Pancreas (tissue), 10 donors: ENCODE results near the gene ADPRHL1. TPM values are rescaled to one million over a fixed set of nuclear protein-coding genes. Genes with fewer than 3 reads are reported as not detected.
"Not testable (repeated sequence)": the region's sequence is repeated elsewhere in the genome, so short reads cannot be mapped to it uniquely, and the experiment has no call there.

Experiments
- ATAC-seq, 4 donors: fragments of 200-7000 bp; cut with Tn5 transposase; one replicate each; pipeline versions ENCODE4 v1.8.0 to v1.9.1; 2020; ENCODE audit warnings: mild to moderate bottlenecking in 4 of 4, moderate library complexity in 4 of 4
- DNase-seq, 6 donors: peaks; one replicate each; pipeline ENCODE4 v3.0.0-alpha.2; 2020
- FAIRE-seq: peaks from 2 replicates; lab custom pipeline; 2012; peaks lifted over from hg19 to GRCh38; lab: Jason Lieb, UNC
- H3K27ac ChIP-seq, 4 donors: fragments of 200-600 bp; sonication (generic); 1 replicate in 3 of 4; 2 replicates in 1 of 4; pipeline versions ENCODE4 v1.5.0 to v1.8.0; 2020
- H3K27me3 ChIP-seq, 4 donors: fragments of 200-600 bp; one replicate each; pipeline ENCODE4 v1.8.0; 2021
- H3K36me3 ChIP-seq, 3 donors: fragments of 200-600 bp; sonication (generic) in 1 of 3; one replicate each; pipeline versions ENCODE4 v1.5.0 to v1.8.0; 2020 to 2021
- H3K4me1 ChIP-seq, 3 donors: fragments of 200-600 bp; one replicate each; pipeline ENCODE4 v1.8.0; 2021
- H3K4me3 ChIP-seq, 4 donors: fragments of 200-600 bp; sonication (generic) in 2 of 4; one replicate each; pipeline versions ENCODE4 v1.5.0 to v1.8.0; 2020 to 2021
- H3K9me3 ChIP-seq, 4 donors: fragments of 200-600 bp; one replicate each; pipeline ENCODE4 v1.8.0; 2021
- CTCF ChIP-seq, 4 donors: fragments of 200-600 bp; sonication (generic) in 3 of 4; IDR thresholded peaks; one replicate each; pipeline versions ENCODE4 v1.5.0 to v1.8.0; 2021; ENCODE audit warnings: antibody characterized with exemption in 4 of 4
- WGBS, 2 donors: extraction: QIAGEN DNeasy Blood & Tissue Kit; methylation state at CpG; one replicate each; pipeline ENCODE4 v1.1.7; 2013; 5-methylcytosine and 5-hydroxymethylcytosine counted together
- intact Hi-C, 3 donors: fragments of 100-400 bp; cut with DNase I; formaldehyde crosslinking; loops; one replicate each; pipeline versions ENCODE4 v1.11.1 to v1.14.2; 2022
- polyA plus RNA-seq, 2 donors: library from polyadenylated mRNA; stranded (reverse); fragments of 200-250 nt; gene quantifications; one replicate each; pipeline ENCODE4 v1.2.3, GENCODE V29; 2013
- total RNA-seq, 6 donors: library from RNA; stranded (reverse); fragmentation: NEBNext Ultra II Directional in 4 of 6; extraction: Animal tissue kit (Norgen Biotek cat#: 25700) in 4 of 6; gene quantifications; one replicate each; pipeline versions ENCODE4 v1.2.1 to v1.2.4, GENCODE V29; 2021 to 2023
- donor health status: healthy with polysubstance abuse.
- donor health status: DM: no; HTN: no; CAD: no; lungs with moderate emphysema.
- donor health status: DM: no; HTN: no; CAD: no.
- donor health status: control.
- donor health status: control.
- donor health status: Bipolar disorder and iron deficiency.
- donor health status: DM: yes; HTN: yes; CAD: no.
- donor health status: DM: no; HTN: no; CAD: no.
- donor health status: DM: no; HTN: no; CAD: no.
- donor health status: DM: yes; HTN: yes; CAD: no.

The ADPRHL1 gene
- total and polyA plus RNA-seq, 8 donors = 1.2 to 6.0 (median 3.0) TPM

DNA sequence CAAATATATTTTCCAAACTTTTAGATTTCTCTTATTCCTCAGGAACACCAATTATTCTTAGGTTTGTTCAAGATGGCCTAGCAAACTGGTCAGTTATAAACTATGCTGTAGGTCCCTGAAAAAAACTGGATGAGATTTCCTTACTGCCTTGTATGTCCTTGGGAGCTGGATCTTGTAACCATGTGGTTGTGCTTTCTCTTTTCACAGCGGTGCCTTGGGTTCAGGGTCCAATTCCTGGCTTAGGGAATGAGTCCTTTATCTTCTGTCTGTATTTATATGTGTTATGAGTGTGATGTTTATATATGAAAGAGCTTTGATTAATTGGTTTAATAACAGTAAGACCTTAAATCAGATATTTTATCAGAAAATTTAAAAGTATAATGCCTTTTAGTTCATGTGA is 65.9 kb downstream of the ADPRHL1 start:
- no peak for ATAC-seq
- intact Hi-C loops = no loop called here

GRCh38 chr13:113383089-113383488 is 70.2 kb downstream of the ADPRHL1 start:
- H3K27me3 ChIP-seq = no peaks in the 10 kb centered on the region
- DNase-seq = peak in 1 of 6 donors; percentile 5
- no peak overlapping the region for H3K4me3 ChIP-seq
- WGBS, 2 donors = 88 to 94% methylated on average over 9 of the region's 9 CpGs
- no peaks in the 10 kb centered on the region for H3K4me1 ChIP-seq
- H3K36me3 ChIP-seq = no peaks in the 10 kb centered on the region
- TF ChIP-seq CTCF (IDR thresholded peaks at IDR 0.05) = no peak
- intact Hi-C loops = no loop called here
- ATAC-seq = no peak
- H3K9me3 ChIP-seq = no peaks in the 10 kb centered on the region
- no peak overlapping the region for H3K27ac ChIP-seq
- no peak for FAIRE-seq

More for the DNA sequence above, 65.9 kb downstream of the ADPRHL1 start:
- H3K9me3 ChIP-seq = no peaks in the 10 kb centered on the region
- H3K27ac ChIP-seq = no peak overlapping the region
- no peaks in the 10 kb centered on the region for H3K27me3 ChIP-seq
- FAIRE-seq (no peak), DNase-seq (no peak)
- 42 to 45% methylated on average over 1 of the region's 1 CpG for WGBS, 2 donors
- H3K36me3 ChIP-seq = no peaks in the 10 kb centered on the region
- no peak overlapping the region for H3K4me3 ChIP-seq
- H3K4me1 ChIP-seq = no peaks in the 10 kb centered on the region
- no peak for TF ChIP-seq CTCF (IDR thresholded peaks at IDR 0.05)

GRCh38 chr13:113382542-113382941 is 70.7 kb downstream of the ADPRHL1 start:
- H3K9me3 ChIP-seq, DNase-seq, H3K4me3 ChIP-seq, H3K27ac ChIP-seq, H3K27me3 ChIP-seq, H3K36me3 ChIP-seq, H3K4me1 ChIP-seq, FAIRE-seq, ATAC-seq, intact Hi-C loops: not testable (repeated sequence)
- 94% methylated on average over 2 of the region's 2 CpGs; no CpG with 5 or more reads in 1 of the 2 donors for WGBS, 2 donors

DNA sequence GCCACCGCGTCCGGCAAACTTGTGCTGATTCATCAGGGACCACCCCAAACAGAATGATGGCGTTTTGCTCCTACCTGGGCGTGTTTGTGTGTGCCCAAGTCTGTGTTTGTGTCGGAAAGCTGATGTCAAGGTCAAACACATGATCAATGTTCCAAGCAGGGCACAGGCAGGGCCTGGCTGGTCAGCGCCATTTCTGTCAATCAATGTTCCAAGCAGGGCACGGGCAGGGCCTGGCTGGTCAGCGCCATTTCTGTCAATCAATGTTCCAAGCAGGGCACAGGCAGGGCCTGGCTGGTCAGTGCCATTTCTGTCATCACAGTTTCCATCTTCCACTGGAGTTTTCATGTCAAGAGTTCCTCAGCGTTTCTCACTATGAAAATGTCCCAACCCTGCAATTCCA is 74.5 kb downstream of the ADPRHL1 start:
- intact Hi-C loops = no loop called here
- FAIRE-seq (no peak), ATAC-seq (no peak), DNase-seq (peak in 2 of 6 donors; percentile 7 to 27)
- TF ChIP-seq CTCF (IDR thresholded peaks at IDR 0.05) = no peak
- Histone ChIP-seq H3K27ac (no peak overlapping the region), H3K36me3 (no peaks in the 10 kb centered on the region), H3K27me3 (no peaks in the 10 kb centered on the region), H3K9me3 (no peaks in the 10 kb centered on the region), H3K4me3 (no peak overlapping the region), H3K4me1 (no peaks in the 10 kb centered on the region)
- WGBS, 2 donors = 75 to 81% methylated on average over 10 of the region's 10 CpGs

- no peaks in the 10 kb centered on the region for H3K4me1 ChIP-seq
- FAIRE-seq = no peak
- peak in 2 of 6 donors; percentile 4 to 34 for DNase-seq
- no peaks in the 10 kb centered on the region for H3K36me3 ChIP-seq
- no peak for ATAC-seq
- no peak overlapping the region for H3K4me3 ChIP-seq
- H3K27ac ChIP-seq = no peak overlapping the region
- intact Hi-C loops = no loop called here
- no peaks in the 10 kb centered on the region for H3K9me3 ChIP-seq
- WGBS, 2 donors = 62 to 70% methylated on average over 8 of the region's 8 CpGs
- TF ChIP-seq CTCF (IDR thresholded peaks at IDR 0.05) = no peak
- H3K27me3 ChIP-seq = no peaks in the 10 kb centered on the region
These were observed 78.6 kb downstream of the ADPRHL1 start for GRCh38 chr13:113374511-113375175.
